Measurements from ENCODE around the gene COA8. TPM values are rescaled to one million over a fixed set of nuclear protein-coding genes. Genes with fewer than 3 reads are reported as not detected.

The COA8 gene
- total RNA-seq, 1 donor from 2014 or later: 33.7 TPM

DNA sequence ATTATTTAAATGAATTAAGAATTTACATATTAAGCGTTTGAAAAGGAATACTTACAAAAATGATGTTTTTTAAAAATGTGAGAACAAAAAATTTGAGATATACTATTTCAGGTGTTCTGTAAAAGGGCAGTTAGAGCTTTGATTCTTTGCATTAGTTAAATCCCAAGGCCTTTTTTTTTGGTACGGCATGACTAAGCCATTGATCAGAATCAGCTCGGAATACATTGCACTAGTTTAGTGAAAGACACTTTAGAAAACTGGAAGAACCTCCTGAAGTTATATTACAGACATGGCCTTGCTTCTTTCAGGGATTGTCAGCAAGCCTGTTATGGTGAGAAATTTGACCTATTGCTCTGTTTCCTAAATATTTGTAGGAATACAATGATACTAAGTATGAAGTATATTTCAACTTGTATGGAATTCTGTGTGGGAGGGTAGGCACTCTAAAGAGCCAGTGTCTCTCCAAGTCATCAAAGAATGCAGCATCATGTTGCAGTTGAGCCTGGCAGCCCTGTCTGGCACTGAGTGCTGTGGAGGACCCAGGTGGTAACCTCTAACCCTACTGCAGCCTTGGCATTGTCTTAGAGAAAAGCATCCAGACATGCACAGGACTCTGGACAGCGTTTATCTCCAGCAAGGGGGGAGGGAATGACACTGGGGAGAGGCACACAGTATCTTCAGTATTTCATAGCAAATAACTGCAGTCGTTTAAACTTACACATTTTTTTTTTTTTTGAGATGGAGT, 67.8 kb downstream of the COA8 start:
- peak overlapping the region; percentile 6 for H3K27ac Mint-ChIP-seq (ENCODE audit: unreplicated experiment)

DNA sequence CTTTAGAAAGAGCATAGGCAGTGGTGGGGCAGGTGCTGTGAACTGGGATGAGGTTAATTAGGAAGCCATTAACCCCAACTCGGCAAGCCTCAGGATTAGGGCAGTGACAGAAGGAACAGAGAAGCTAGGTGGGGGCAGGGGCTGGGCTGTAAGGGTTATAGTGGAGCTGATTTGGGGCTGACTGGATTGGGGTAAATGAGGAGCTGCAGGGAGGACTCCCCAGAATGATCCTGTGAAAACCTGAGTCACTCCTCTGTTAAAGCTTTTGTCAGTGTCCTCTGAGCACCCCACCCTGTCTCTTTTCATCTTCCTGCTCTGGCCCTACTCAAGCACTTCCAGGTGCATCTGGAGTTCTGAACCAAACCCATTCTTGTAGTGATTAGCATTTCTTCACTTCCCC, 70.6 kb downstream of the COA8 start:
- Mint-ChIP-seq H3K9me3 (no peaks in the 10 kb centered on the region), H3K4me3 (peak overlapping the region; percentile 48), H3K27ac (ENCODE audit: unreplicated experiment) (peak overlapping the region; percentile 19), H3K36me3 (ENCODE audit: low read depth) (peaks cover 3% of the 10 kb centered on the region), H3K4me1 (peaks cover 40% of the 10 kb centered on the region), H3K27me3 (ENCODE audit: low read depth) (no peaks in the 10 kb centered on the region)
- TF ChIP-seq, protein P1, sequence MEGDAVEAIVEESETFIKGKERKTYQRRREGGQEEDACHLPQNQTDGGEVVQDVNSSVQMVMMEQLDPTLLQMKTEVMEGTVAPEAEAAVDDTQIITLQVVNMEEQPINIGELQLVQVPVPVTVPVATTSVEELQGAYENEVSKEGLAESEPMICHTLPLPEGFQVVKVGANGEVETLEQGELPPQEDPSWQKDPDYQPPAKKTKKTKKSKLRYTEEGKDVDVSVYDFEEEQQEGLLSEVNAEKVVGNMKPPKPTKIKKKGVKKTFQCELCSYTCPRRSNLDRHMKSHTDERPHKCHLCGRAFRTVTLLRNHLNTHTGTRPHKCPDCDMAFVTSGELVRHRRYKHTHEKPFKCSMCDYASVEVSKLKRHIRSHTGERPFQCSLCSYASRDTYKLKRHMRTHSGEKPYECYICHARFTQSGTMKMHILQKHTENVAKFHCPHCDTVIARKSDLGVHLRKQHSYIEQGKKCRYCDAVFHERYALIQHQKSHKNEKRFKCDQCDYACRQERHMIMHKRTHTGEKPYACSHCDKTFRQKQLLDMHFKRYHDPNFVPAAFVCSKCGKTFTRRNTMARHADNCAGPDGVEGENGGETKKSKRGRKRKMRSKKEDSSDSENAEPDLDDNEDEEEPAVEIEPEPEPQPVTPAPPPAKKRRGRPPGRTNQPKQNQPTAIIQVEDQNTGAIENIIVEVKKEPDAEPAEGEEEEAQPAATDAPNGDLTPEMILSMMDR (conservative IDR thresholded peaks at IDR 0.05): no peak
- no peak for DNase-seq (ENCODE audit: low read depth, low spot score)

More for the DNA sequence above, 67.8 kb downstream of the COA8 start:
- no peaks in the 10 kb centered on the region for H3K9me3 Mint-ChIP-seq
- no peaks in the 10 kb centered on the region for H3K36me3 Mint-ChIP-seq (ENCODE audit: low read depth)
- no peaks in the 10 kb centered on the region for H3K27me3 Mint-ChIP-seq (ENCODE audit: low read depth)
- H3K4me1 Mint-ChIP-seq: peaks cover 38% of the 10 kb centered on the region
- peak overlapping the region; percentile 97 for H3K4me3 Mint-ChIP-seq
- no peak for DNase-seq (ENCODE audit: low read depth, low spot score)
- TF ChIP-seq, protein P1 (conservative IDR thresholded peaks at IDR 0.05): no peak

DNA sequence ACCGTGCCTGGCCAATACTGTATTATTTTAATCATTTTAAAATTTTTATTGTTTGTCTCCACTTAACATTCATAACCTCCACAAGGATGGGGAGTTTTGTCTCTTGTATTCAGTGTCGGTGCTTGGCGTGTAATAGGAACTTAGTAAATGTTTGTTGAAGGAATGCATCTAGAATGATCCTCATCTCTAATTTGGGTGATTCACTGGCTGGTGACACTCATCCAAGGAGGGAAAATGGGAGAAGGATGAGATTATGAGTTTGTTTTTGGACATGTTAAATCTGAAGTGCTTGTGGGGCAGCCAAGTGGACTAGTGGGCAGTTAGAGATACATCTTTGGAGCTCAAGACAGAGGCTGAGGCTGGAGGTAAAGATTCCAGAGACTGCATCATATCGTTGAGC, 71.4 kb downstream of the COA8 start:
- peak overlapping the region; percentile 18 for H3K4me3 Mint-ChIP-seq
- H3K9me3 Mint-ChIP-seq: no peaks in the 10 kb centered on the region
- DNase-seq (ENCODE audit: low read depth, low spot score): no peak
- no peak overlapping the region for H3K27ac Mint-ChIP-seq (ENCODE audit: unreplicated experiment)
- TF ChIP-seq, protein P1 (conservative IDR thresholded peaks at IDR 0.05): no peak
- H3K27me3 Mint-ChIP-seq (ENCODE audit: low read depth): no peaks in the 10 kb centered on the region
- H3K4me1 Mint-ChIP-seq: peaks cover 45% of the 10 kb centered on the region
- H3K36me3 Mint-ChIP-seq (ENCODE audit: low read depth): peaks cover 3% of the 10 kb centered on the region

DNA sequence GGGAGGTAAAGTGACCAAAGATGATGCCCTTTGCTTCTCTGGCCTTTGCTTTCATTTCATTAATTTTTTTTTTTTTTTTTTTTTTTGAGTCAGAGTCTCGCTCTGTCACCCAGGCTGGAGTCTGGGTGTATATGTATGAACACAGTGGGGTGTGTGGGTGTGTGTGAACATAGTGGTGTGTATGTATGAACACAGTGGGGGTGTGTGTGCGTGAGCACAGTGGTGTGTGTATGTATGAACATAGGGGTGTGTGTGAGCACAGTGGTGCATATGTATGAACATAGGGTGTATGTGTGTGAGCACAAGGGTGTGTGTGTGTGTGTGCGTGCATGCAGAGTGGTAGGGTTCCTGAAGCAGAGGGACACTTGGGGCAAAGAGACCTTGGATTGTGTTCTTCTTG, 75.8 kb downstream of the COA8 start:
- Mint-ChIP-seq H3K27ac (ENCODE audit: unreplicated experiment) (no peak overlapping the region), H3K4me3 (no peak overlapping the region), H3K4me1 (peaks cover 24% of the 10 kb centered on the region), H3K9me3 (no peaks in the 10 kb centered on the region), H3K36me3 (ENCODE audit: low read depth) (peaks cover 6% of the 10 kb centered on the region), H3K27me3 (ENCODE audit: low read depth) (no peaks in the 10 kb centered on the region)
- TF ChIP-seq, protein P1 (conservative IDR thresholded peaks at IDR 0.05): no peak
- no peak for DNase-seq (ENCODE audit: low read depth, low spot score)

Other genes with a start within 250 kb of the COA8 start
- gene EIF5, start 228.7 kb upstream of the COA8 start, total RNA-seq: 458 and 483 TPM in 2 replicates
- gene MARK3, start 177.5 kb upstream of the COA8 start, total RNA-seq: 98.8 and 109 TPM in 2 replicates
- gene CKB, start 40.1 kb upstream of the COA8 start, total RNA-seq: 961 and 996 TPM in 2 replicates
- gene TRMT61A, start 33.8 kb upstream of the COA8 start, total RNA-seq: 10.9 and 12.5 TPM in 2 replicates
- 32.1 and 33.5 TPM in 2 replicates for gene BAG5, start 303 bp upstream of the COA8 start, total RNA-seq
- gene KLC1, start 66.3 kb downstream of the COA8 start, total RNA-seq: 173 and 180 TPM in 2 replicates
- gene XRCC3, start 152.5 kb downstream of the COA8 start, total RNA-seq: 50.8 and 53.6 TPM in 2 replicates
- 42.0 and 44.0 TPM in 2 replicates for gene ZFYVE21, start 152.8 kb downstream of the COA8 start, total RNA-seq